Stimulated activated CD8-positive, alpha-beta memory T cell treated with anti-CD3 and anti-CD28 coated beads, Interleukin-2, amount 100 ng/mL, for 48 hours (primary cell): Measurements from ENCODE around the gene AGPS.
"Not testable (repeated sequence)": the region's sequence is repeated elsewhere in the genome, so short reads cannot be mapped to it uniquely, and the experiment has no call there.

Experiments used
- DNase-seq, 2 donors: peaks; one replicate each; pipeline ENCODE4 v3.0.0-alpha.2; 2020; ENCODE audit warnings: low read depth in 2 of 2

AGPS gene

DNA sequence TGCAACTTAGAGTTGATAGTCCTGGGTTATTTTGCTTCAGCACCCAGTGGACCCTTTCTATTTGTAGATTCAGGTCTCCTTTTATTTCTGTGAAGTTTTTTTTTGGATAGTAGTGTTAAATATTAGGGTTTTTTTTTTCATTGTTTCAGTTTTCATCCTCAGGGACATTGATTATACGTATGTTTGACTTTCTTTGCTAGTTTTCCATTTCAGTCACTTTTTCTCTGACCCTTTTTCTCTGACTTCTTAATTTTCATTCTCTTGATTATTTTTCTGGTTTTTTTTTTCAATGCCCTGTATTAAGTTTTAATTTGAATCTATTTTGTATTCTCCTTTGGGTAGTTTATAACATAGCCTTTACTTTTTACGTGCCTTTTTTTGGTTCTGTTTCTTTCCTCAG, 79.4 kb downstream of the AGPS start:
- DNase-seq: no peak

GRCh38 chr2:177474301-177474700, 81.7 kb downstream of the AGPS start:
- no peak for DNase-seq

DNA sequence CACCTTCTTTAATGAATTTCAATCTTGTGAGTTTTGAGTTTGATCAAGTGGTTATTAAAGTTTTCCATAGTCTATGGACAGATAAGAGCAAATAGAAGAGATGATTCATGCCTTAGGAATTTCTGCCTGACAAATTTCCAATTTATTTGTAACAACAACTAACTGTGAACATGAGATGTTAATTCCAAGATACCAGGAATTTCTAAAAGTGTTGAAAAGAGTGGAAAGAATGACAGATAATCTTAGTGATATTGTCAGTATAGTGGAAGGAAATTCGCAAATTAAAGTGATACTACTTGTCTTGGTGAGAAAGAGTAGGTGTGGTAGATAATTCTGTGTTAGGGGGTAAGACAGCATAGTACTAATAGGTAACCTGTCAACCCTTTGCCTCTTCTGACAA, 82.4 kb downstream of the AGPS start:
- no peak for DNase-seq

- DNase-seq: no peak
Measured at GRCh38 chr2:177476897-177477296, 84.3 kb downstream of the AGPS start.

- no peak for DNase-seq
Measured at GRCh38 chr2:177478029-177478428, 85.5 kb downstream of the AGPS start.

GRCh38 chr2:177478907-177479306, 86.3 kb downstream of the AGPS start:
- no peak for DNase-seq

DNA sequence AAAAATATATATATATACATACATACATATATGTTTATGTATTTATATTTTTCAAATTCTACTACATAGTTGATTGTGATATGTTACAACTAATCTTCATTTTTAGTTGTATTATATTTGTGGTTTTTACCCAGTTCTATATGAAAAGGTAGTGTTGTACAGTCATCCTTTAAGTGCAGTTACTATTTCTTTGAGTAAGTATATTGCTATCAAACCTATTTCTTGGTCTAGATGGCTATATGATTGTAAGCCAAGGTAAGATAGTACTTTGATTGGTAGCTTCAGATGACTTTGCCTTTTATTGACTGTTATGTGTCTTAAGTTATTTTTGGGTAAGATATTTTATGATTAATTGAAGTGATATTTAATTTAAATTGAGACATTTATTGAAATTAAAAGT, 89.6 kb downstream of the AGPS start:
- DNase-seq: no peak

GRCh38 chr2:177483531-177483930, 91.0 kb downstream of the AGPS start:
- DNase-seq: no peak

- DNase-seq: no peak
Measured at GRCh38 chr2:177484180-177484795, 91.7 kb downstream of the AGPS start.

GRCh38 chr2:177485657-177486056, 93.1 kb downstream of the AGPS start:
- not testable (repeated sequence) for DNase-seq

GRCh38 chr2:177489719-177490301, 97.2 kb downstream of the AGPS start:
- no peak for DNase-seq

- no peak for DNase-seq
Measured at GRCh38 chr2:177495945-177496344, 103.4 kb downstream of the AGPS start.

DNA sequence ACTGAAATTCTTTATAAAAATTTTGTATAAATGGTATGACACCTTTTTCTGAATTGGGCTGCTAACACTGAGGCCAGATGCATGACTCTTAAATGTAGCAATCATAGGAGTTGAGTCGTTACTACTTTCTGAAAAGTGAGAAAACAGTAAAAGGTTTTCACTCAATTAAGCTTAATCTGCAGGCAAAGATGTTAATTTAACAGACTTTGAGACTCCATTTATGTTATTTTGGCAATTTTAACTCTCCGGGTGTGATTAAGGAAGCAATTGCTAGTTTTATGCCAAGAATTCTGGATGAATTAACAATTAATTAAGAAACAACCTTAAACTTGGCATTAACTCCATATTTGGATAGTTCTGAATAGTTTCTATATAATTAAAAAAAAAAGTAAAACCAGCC, 104.3 kb downstream of the AGPS start:
- no peak for DNase-seq

GRCh38 chr2:177501186-177501585, 108.6 kb downstream of the AGPS start:
- DNase-seq: no peak

DNA sequence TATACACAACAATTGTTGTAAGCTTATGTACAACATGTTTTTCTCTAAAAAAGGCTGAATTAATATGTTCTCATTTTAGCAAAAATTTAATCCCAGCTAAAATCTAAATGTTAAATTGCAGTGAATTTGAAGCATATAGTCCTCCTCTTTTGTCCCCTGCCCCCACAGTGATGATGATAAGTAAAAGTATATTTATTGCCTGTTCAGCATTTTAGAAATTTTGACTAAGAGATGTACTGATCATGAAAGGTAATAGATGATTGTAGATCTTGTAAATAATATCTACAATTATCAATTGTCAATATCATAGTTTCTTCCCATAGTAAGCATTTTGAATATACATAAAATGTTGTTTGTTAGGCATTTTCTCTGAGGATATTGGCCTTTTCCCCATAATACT, 113.9 kb downstream of the AGPS start:
- no peak for DNase-seq

DNA sequence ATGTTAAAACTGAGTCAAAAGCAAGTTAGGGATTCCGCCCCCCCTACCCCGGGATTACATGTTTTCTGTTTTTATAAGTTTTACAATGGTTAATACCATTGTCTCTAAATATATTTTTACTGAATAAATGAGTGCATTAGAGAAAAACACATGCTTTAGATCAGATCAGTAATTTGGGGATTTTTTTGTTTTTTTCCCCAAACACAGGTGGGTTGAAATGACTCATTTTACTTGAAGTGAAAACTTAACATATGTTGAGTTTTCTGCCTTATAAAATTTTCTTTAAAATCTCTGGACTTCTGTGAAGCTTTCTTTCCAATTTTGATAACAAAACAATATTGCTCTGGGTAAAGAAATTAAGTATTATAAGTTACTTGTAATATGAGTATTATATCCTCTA, 114.4 kb downstream of the AGPS start:
- no peak for DNase-seq

- no peak for DNase-seq
Measured at GRCh38 chr2:177516824-177517544, 124.4 kb downstream of the AGPS start.

DNA sequence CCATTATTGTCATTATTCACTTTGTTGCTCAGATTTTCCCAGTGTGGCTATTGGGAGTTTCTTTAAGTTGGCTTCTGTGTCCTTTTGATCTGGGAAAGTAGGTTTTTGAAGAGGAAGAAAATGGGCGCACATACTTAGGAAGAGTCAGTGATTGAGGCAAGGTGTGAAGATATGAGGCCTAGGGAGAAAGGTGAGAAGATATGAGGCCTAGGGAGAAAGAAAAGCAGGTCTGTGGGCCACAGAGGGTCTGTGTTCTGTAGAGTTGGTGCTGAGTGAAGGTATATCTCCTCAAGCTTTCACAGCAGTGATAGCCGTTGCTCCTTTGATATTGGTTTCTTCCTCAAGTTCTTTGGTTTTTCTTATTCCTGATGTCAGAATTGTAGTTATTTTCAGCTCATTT, 126.2 kb downstream of the AGPS start:
- no peak for DNase-seq

DNA sequence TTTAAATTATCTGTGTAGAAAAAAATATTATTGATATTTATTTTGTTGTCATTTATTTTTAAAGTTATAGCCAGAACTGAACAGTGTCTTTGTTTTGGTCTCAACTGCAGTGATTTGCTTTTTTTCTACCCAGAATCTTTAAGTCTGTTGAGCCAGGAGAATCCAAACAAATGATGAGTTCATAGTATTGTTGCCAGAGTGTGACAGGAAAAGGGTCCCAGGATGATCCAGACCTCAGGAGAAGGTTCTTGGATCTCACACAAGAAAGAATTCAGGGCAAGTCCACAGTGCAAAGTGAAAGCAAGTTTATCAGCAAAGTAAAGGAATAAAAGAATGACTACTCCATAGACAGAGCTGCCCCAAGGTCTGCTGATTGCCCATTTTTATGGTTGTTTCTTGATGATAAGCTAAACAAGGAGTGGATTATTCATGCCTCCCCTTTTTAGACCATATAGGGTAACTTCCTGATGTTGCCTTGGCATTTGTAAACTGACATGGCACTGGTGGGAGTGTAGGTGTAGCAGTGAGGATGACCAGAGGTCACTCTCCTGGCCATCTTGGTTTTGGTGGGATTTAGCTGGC, 127.1 kb downstream of the AGPS start:
- no peak for DNase-seq

DNA sequence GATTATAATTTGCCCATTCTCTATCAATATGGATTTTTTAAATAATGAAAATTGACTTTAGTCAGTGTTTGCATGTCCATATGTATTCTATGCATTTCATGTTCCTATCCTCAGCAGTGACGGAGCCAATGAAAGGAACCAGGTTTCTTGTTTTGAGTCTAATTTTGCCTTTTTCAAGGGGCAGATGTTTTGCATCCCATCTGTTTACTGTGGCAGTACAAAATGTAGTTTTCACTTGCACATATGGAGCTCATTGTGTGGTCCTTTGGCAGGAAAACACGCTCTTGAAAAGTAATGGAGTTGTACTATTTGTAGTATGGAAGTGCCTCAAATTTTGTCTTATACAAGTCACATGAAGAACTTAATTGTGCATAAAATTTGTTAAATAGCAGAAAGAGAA, 127.8 kb downstream of the AGPS start:
- no peak for DNase-seq

DNA sequence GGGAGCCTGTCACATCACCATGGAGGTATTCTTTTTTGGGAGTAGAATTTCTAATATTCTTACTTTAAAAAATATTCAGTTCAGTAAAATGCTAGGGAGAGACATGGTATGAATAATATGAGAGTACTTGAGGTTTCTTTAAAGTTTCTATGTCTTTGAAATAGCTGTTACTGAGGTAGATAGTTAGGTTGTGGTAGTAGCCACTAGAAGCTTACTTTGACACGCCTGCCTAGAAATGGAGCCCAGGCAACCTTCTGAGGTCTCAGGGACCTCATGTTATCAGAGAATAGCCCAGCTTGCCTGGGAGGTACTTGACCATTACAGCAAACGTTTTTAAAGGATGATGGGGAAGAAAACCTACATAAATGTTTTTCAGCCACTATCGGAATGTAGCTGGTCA, 131.2 kb downstream of the AGPS start:
- no peak for DNase-seq

- no peak for DNase-seq
Measured at GRCh38 chr2:177525351-177525924, 132.9 kb downstream of the AGPS start.
